RWPE1 (cell line): Measurements from ENCODE around the gene BTD.

ENCODE experiments used
- CTCF ChIA-PET: fragments of 350-600 bp; sonication (Branson Sonifier 250); formaldehyde crosslinking; extraction: SDS; loops from one replicate; lab custom pipeline; 2021; lab: Yijun Ruan, JAX
- POLR2A ChIA-PET: fragments of 400-600 bp; formaldehyde crosslinking; extraction: SDS; loops from one replicate; lab custom pipeline; 2020; ENCODE audit warnings: antibody characterized with exemption; ENCODE audit not compliant: low non-redundant PET; lab: Yijun Ruan, JAX
- DNase-seq: peaks from one replicate; pipeline ENCODE4 v3.0.0; 2012; ENCODE audit warnings: low spot score
- H3K27ac ChIP-seq: fragments of 450-650 bp; 2 replicates; pipeline ENCODE4 v1.5.1; 2017
- TF ChIP-seq, protein P1 (sequence below): fragments of 450-650 bp; conservative IDR thresholded peaks from 2 replicates; pipeline ENCODE4 v1.5.1; 2017; ENCODE audit warnings: low read depth, mild to moderate bottlenecking

The BTD gene

DNA sequence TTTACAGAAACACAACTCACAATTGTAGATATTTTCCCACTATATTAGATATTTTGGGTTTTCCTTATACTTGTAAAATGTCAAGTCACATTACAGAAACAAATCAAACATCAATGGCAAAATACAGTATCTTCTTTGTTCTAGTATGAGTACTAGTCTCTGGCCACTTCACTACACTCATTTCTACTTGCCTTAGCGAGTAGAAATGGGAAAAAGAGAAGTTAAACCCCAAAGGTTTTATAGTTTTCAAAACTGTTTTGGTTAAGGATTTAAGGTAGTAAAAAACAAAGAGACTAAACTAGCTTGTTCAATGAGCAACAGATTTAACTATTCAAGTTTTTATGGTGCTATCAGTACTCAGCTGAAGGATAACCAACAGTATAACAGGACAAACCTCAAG, 81.7 kb downstream of the BTD start:
- no peak for DNase-seq
- ChIA-PET CTCF (no interaction called here), POLR2A (no interaction called here)
- H3K27ac ChIP-seq = no peak overlapping the region
- TF ChIP-seq, protein P1, sequence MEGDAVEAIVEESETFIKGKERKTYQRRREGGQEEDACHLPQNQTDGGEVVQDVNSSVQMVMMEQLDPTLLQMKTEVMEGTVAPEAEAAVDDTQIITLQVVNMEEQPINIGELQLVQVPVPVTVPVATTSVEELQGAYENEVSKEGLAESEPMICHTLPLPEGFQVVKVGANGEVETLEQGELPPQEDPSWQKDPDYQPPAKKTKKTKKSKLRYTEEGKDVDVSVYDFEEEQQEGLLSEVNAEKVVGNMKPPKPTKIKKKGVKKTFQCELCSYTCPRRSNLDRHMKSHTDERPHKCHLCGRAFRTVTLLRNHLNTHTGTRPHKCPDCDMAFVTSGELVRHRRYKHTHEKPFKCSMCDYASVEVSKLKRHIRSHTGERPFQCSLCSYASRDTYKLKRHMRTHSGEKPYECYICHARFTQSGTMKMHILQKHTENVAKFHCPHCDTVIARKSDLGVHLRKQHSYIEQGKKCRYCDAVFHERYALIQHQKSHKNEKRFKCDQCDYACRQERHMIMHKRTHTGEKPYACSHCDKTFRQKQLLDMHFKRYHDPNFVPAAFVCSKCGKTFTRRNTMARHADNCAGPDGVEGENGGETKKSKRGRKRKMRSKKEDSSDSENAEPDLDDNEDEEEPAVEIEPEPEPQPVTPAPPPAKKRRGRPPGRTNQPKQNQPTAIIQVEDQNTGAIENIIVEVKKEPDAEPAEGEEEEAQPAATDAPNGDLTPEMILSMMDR = no peak

DNA sequence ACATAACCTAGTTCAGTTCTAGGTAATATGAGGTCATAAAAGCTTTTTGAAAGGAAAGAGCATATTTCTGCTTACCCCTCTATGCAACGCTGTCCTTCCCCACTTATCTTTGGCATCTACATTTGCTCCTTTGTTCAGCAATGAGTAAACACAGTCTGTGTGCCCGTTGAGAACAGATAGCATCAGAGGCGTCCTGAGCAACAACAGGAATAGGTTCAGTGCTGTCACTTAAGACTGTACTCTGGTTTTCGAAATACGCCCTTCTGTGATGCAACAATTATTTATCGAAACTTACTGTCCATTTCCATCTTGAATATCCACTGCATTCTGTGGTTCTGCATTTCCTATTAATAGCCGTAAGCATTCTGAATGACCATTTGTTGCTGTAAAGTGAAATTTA, 84.4 kb downstream of the BTD start:
- no peak overlapping the region for H3K27ac ChIP-seq
- ChIA-PET POLR2A (no interaction called here), CTCF (interaction anchor here (0.7 kb wide), 1 partner anchor 82 kb away, joined by 3 read pairs; no protein-coding TSS in a partner anchor)
- TF ChIP-seq, protein P1 = no peak
- no peak for DNase-seq

DNA sequence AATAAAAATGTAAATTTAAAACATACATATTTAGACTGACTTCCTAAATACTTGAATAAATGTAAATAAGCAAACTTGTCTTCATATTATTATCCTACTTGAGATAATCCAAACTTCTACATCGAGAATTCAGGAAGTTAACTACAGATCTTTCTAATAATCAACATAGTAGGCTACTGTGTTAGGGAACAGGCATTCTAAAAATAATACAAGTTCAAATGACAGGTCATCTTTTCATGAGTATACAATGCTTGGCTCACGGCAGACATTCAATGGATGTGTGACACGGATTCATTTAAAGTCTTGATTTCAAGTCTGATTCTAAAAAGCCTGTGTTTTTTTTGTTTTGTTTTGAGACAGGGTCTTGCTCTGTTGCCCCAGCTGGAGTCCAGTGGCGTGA, 88.7 kb downstream of the BTD start:
- DNase-seq = no peak
- TF ChIP-seq, protein P1 = no peak
- CTCF ChIA-PET = interaction anchor here (0.6 to 0.7 kb wide), 2 partner anchors 62 to 488 kb away, joined by 3 read pairs; no protein-coding TSS in a partner anchor
- no peak overlapping the region for H3K27ac ChIP-seq
- POLR2A ChIA-PET = no interaction called here

DNA sequence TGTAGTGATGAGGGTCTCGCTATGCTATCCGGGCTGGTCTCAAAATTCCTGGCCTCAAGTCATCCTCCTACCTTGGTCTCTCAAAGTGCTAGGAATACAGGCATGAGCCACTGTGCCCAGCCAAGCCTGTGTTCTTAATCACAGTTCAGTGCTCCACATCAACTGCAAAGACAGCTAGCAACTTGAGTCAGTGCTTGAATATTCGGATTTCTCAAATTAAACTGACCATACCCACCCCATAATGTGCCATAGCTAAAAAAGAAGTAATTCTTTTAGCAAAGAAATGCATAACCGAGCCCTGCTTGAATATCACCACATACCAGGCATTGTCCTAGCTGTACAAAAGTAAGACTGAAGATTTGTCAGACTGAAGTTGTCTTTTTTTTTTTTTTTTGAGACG, 89.2 kb downstream of the BTD start:
- no peak overlapping the region for H3K27ac ChIP-seq
- POLR2A ChIA-PET = no interaction called here
- no peak for DNase-seq
- TF ChIP-seq, protein P1 = no peak
- CTCF ChIA-PET = interaction anchor here (0.6 to 0.7 kb wide), 3 partner anchors 62 to 488 kb away, joined by 3 to 4 read pairs (median 3); no protein-coding TSS in a partner anchor

DNA sequence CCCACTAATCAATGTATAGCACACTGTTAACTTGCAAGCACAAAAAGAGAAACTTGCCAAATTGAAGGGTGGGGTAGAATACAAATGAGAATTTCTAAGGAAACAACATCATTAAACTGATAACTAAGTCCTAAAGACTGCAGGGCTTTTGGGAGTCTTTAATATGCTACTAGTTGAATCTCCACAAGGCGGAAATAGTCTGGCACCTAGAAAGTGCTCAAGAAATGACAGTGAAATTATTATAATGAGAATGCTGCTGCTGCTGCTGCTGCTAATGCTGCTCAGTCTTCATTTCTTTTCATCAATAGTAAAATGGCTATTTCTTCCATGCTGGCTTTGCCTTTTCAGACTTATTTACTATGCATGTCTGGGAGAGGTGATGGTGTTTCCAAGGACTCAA, 91.8 kb downstream of the BTD start:
- DNase-seq = no peak
- CTCF ChIA-PET = interaction anchor here (1.0 kb wide), 1 partner anchor 113 kb away, joined by 3 read pairs; no protein-coding TSS in a partner anchor
- POLR2A ChIA-PET = no interaction called here
- TF ChIP-seq, protein P1 = no peak
- no peak overlapping the region for H3K27ac ChIP-seq

DNA sequence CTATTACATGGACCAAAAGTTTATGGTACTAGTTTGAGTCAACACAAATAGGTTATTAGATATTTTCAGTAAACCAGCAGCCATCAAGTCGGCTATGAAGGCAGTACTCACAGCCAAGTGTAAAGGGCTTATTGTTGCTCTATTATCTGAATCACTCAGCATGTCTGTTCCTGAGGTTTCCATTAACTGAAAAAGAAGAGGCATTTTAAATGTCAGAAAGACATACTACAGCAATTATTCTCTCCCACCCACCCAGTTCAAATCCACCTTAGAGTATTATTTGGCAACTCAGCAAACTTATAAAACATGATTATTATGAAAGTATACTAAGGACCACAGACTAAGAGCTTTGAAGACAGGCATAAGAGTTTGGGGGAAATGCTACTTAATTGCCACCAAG, 93.1 kb downstream of the BTD start:
- POLR2A ChIA-PET = interaction anchor here (0.6 kb wide), 1 partner anchor 80 kb away, joined by 4 read pairs; no protein-coding TSS in a partner anchor

More for the DNA sequence above, 93.1 kb downstream of the BTD start:
- H3K27ac ChIP-seq = no peak overlapping the region
- TF ChIP-seq, protein P1 = no peak
- no peak for DNase-seq
- CTCF ChIA-PET = no interaction called here
